MG63 (cell line): ENCODE measurements around the gene ADGRF4. TPM values are rescaled to one million over a fixed set of nuclear protein-coding genes. Genes with fewer than 3 reads are reported as not detected.

ENCODE experiments used
- DNase-seq: peaks from one replicate; pipeline ENCODE4 v3.0.0-alpha.2; 2020
- H3K27me3 ChIP-seq: fragments of 250-450 bp; sonication (Bioruptor Pico); 2 replicates; pipeline ENCODE4 v1.5.1; 2020; ENCODE audit warnings: mild to moderate bottlenecking, moderate library complexity
- H3K36me3 ChIP-seq: fragments of 250-450 bp; sonication (Bioruptor Pico); 2 replicates; pipeline ENCODE4 v1.5.1; 2020; ENCODE audit warnings: mild to moderate bottlenecking, moderate library complexity
- H3K4me3 ChIP-seq: fragments of 250-450 bp; sonication (Bioruptor Pico); 2 replicates; pipeline ENCODE4 v1.5.1; 2020; ENCODE audit warnings: mild to moderate bottlenecking, moderate library complexity
- H3K9me3 ChIP-seq: fragments of 250-450 bp; sonication (Bioruptor Pico); 2 replicates; pipeline ENCODE4 v1.5.1; 2020; ENCODE audit warnings: mild to moderate bottlenecking, moderate library complexity
- total RNA-seq: library from RNA; depleted of rRNA; stranded (reverse); fragments of >200 nt; shearing (Covaris generic); gene quantifications from 2 replicates; pipeline ENCODE4 v1.2.3, GENCODE V29; 2014; ENCODE audit warnings: low replicate concordance

ADGRF4 gene
- total RNA-seq, 1 experiment from 2014 or later = 0.79 TPM

GRCh38 chr6:47678739-47679138 is 19.6 kb upstream of the ADGRF4 start:
- no peak overlapping the region for H3K4me3 ChIP-seq
- peaks cover 2% of the 10 kb centered on the region; the same call in 1 of the 2 replicates for H3K9me3 ChIP-seq
- no peak for DNase-seq
- no peaks in the 10 kb centered on the region for H3K36me3 ChIP-seq
- no peaks in the 10 kb centered on the region for H3K27me3 ChIP-seq

- Histone ChIP-seq H3K4me3 (no peak overlapping the region), H3K36me3 (no peaks in the 10 kb centered on the region), H3K9me3 (peaks cover 2% of the 10 kb centered on the region; the same call in 1 of the 2 replicates), H3K27me3 (no peaks in the 10 kb centered on the region)
- DNase-seq = no peak
Measured at GRCh38 chr6:47679322-47679906, 19.0 kb upstream of the ADGRF4 start.

GRCh38 chr6:47680051-47680450 is 18.3 kb upstream of the ADGRF4 start:
- DNase-seq = no peak
- H3K9me3 ChIP-seq = peaks cover 2% of the 10 kb centered on the region; the same call in 1 of the 2 replicates
- H3K4me3 ChIP-seq = no peak overlapping the region
- no peaks in the 10 kb centered on the region for H3K27me3 ChIP-seq
- H3K36me3 ChIP-seq = no peaks in the 10 kb centered on the region

- Histone ChIP-seq H3K36me3 (no peaks in the 10 kb centered on the region), H3K4me3 (no peak overlapping the region), H3K27me3 (no peaks in the 10 kb centered on the region), H3K9me3 (no peaks in the 10 kb centered on the region)
- DNase-seq = no peak
Measured at GRCh38 chr6:47680724-47681123, 17.7 kb upstream of the ADGRF4 start.

GRCh38 chr6:47681201-47681990 is 17.0 kb upstream of the ADGRF4 start:
- no peak for DNase-seq
- Histone ChIP-seq H3K4me3 (no peak overlapping the region), H3K27me3 (no peaks in the 10 kb centered on the region), H3K36me3 (no peaks in the 10 kb centered on the region), H3K9me3 (no peaks in the 10 kb centered on the region)

- H3K27me3 ChIP-seq = no peaks in the 10 kb centered on the region
- H3K4me3 ChIP-seq = no peak overlapping the region
- H3K36me3 ChIP-seq = no peaks in the 10 kb centered on the region
- no peak for DNase-seq
- H3K9me3 ChIP-seq = no peaks in the 10 kb centered on the region
Measured at GRCh38 chr6:47686411-47686810, 12.0 kb upstream of the ADGRF4 start.

GRCh38 chr6:47687432-47687831 is 10.9 kb upstream of the ADGRF4 start:
- no peaks in the 10 kb centered on the region for H3K27me3 ChIP-seq
- no peak overlapping the region for H3K4me3 ChIP-seq
- no peaks in the 10 kb centered on the region for H3K36me3 ChIP-seq
- no peaks in the 10 kb centered on the region for H3K9me3 ChIP-seq
- DNase-seq = no peak

- H3K27me3 ChIP-seq = no peaks in the 10 kb centered on the region
- H3K9me3 ChIP-seq = no peaks in the 10 kb centered on the region
- no peak overlapping the region for H3K4me3 ChIP-seq
- DNase-seq = no peak
- H3K36me3 ChIP-seq = no peaks in the 10 kb centered on the region
Measured at GRCh38 chr6:47690214-47690613, 8.2 kb upstream of the ADGRF4 start.

- no peaks in the 10 kb centered on the region for H3K36me3 ChIP-seq
- H3K9me3 ChIP-seq = no peaks in the 10 kb centered on the region
- H3K27me3 ChIP-seq = no peaks in the 10 kb centered on the region
- H3K4me3 ChIP-seq = no peak overlapping the region
- DNase-seq = no peak
Measured at GRCh38 chr6:47690791-47691190, 7.6 kb upstream of the ADGRF4 start.

GRCh38 chr6:47697925-47698324 is 455 bp upstream of the ADGRF4 start:
- Histone ChIP-seq H3K36me3 (no peaks in the 10 kb centered on the region), H3K27me3 (no peaks in the 10 kb centered on the region), H3K4me3 (no peak overlapping the region), H3K9me3 (no peaks in the 10 kb centered on the region)
- DNase-seq = no peak

GRCh38 chr6:47700053-47700452 is 1.7 kb downstream of the ADGRF4 start:
- no peaks in the 10 kb centered on the region for H3K36me3 ChIP-seq
- H3K9me3 ChIP-seq = no peaks in the 10 kb centered on the region
- H3K27me3 ChIP-seq = no peaks in the 10 kb centered on the region
- peak; percentile 69 for DNase-seq
- no peak overlapping the region for H3K4me3 ChIP-seq

- DNase-seq = no peak
- H3K4me3 ChIP-seq = no peak overlapping the region
- no peaks in the 10 kb centered on the region for H3K27me3 ChIP-seq
- H3K9me3 ChIP-seq = no peaks in the 10 kb centered on the region
- no peaks in the 10 kb centered on the region for H3K36me3 ChIP-seq
Measured at GRCh38 chr6:47700596-47700995, 2.2 kb downstream of the ADGRF4 start.

- Histone ChIP-seq H3K27me3 (no peaks in the 10 kb centered on the region), H3K4me3 (no peak overlapping the region), H3K9me3 (no peaks in the 10 kb centered on the region), H3K36me3 (no peaks in the 10 kb centered on the region)
- no peak for DNase-seq
Measured at GRCh38 chr6:47701363-47701762, 3.0 kb downstream of the ADGRF4 start.

- no peaks in the 10 kb centered on the region for H3K9me3 ChIP-seq
- no peaks in the 10 kb centered on the region for H3K27me3 ChIP-seq
- H3K36me3 ChIP-seq = no peaks in the 10 kb centered on the region
- H3K4me3 ChIP-seq = no peak overlapping the region
- peak; percentile 34 for DNase-seq
Measured at GRCh38 chr6:47709160-47709559, 10.8 kb downstream of the ADGRF4 start.

- Histone ChIP-seq H3K36me3 (no peaks in the 10 kb centered on the region), H3K27me3 (no peaks in the 10 kb centered on the region), H3K4me3 (no peak overlapping the region), H3K9me3 (no peaks in the 10 kb centered on the region; the same call in 1 of the 2 replicates)
- no peak for DNase-seq
Measured at GRCh38 chr6:47710295-47710694, 11.9 kb downstream of the ADGRF4 start.

- Histone ChIP-seq H3K27me3 (no peaks in the 10 kb centered on the region), H3K4me3 (no peak overlapping the region)
- no peak for DNase-seq
Measured at GRCh38 chr6:47713200-47713599, 14.8 kb downstream of the ADGRF4 start.

GRCh38 chr6:47714802-47715201 is 16.4 kb downstream of the ADGRF4 start:
- Histone ChIP-seq H3K36me3 (no peaks in the 10 kb centered on the region), H3K9me3 (no peaks in the 10 kb centered on the region; the same call in 1 of the 2 replicates), H3K4me3 (no peak overlapping the region), H3K27me3 (no peaks in the 10 kb centered on the region)
- no peak for DNase-seq

More at GRCh38 chr6:47713200-47713599, 14.8 kb downstream of the ADGRF4 start:
- Histone ChIP-seq H3K9me3 (no peaks in the 10 kb centered on the region; the same call in 1 of the 2 replicates), H3K36me3 (no peaks in the 10 kb centered on the region)

- DNase-seq = no peak
- Histone ChIP-seq H3K9me3 (no peaks in the 10 kb centered on the region; the same call in 1 of the 2 replicates), H3K36me3 (no peaks in the 10 kb centered on the region), H3K4me3 (no peak overlapping the region), H3K27me3 (no peaks in the 10 kb centered on the region)
Measured at GRCh38 chr6:47715782-47716181, 17.4 kb downstream of the ADGRF4 start.
